IMR-90 (cell line): ENCODE data around the gene GABBR2. TPM values are rescaled to one million over a fixed set of nuclear protein-coding genes. Genes with fewer than 3 reads are reported as not detected.

ENCODE experiments used
- ATAC-seq: fragments of 200-7000 bp; cut with Tn5 transposase; 2 replicates; pipeline ENCODE4 v1.9.1; 2020; ENCODE audit warnings: low read depth, mild to moderate bottlenecking, moderate library complexity
- BruUV-seq: library from RNA; stranded (reverse); fragments of 400-500 nt; replicated peaks from 2 replicates; lab custom pipeline; 2021; lab: Mats Ljungman, UMichigan
- CTCF ChIA-PET: fragments of 300-600 bp; formaldehyde crosslinking; extraction: SDS; loops from one replicate; lab custom pipeline; 2021; ENCODE audit warnings: antibody characterized with exemption; lab: Yijun Ruan, JAX
- POLR2A ChIA-PET: fragments of 300-600 bp; sonication (Branson Sonifier 250); formaldehyde crosslinking; loops from one replicate; lab custom pipeline; 2022; ENCODE audit warnings: antibody characterized with exemption; ENCODE audit not compliant: unreplicated experiment; lab: Charles Lee
- DNase-seq: peaks from one replicate; pipeline ENCODE4 v3.0.0; 2013
- H2AFZ ChIP-seq: replicated peaks from 2 replicates; pipeline ENCODE3; 2013; ENCODE audit warnings: low read length, mild to moderate bottlenecking; ENCODE audit not compliant: poor library complexity
- H2AK5ac ChIP-seq: 2 replicates; pipeline ENCODE4 v1.6.1; 2013; ENCODE audit warnings: low read depth, low read length, inconsistent platforms
- H2AK9ac ChIP-seq: replicated peaks from 2 replicates; pipeline ENCODE3; 2013; ENCODE audit warnings: mild to moderate bottlenecking, low read depth, low read length, moderate library complexity; ENCODE audit not compliant: poor library complexity
- H2BK120ac ChIP-seq: 2 replicates; pipeline ENCODE4 v1.6.1; 2013; ENCODE audit warnings: low read depth, low read length, inconsistent platforms
- H2BK15ac ChIP-seq: 3 replicates; pipeline ENCODE4 v1.6.1; 2013; ENCODE audit warnings: low read depth, low read length, inconsistent platforms
- H2BK20ac ChIP-seq: 2 replicates; pipeline ENCODE4 v1.6.1; 2013; ENCODE audit warnings: low read depth, mild to moderate bottlenecking, inconsistent platforms, low read length, moderate library complexity
- H2BK5ac ChIP-seq: 2 replicates; pipeline ENCODE4 v1.6.1; 2013; ENCODE audit warnings: mild to moderate bottlenecking, low read depth, low read length, inconsistent platforms; ENCODE audit not compliant: poor library complexity, severe bottlenecking
- H3K14ac ChIP-seq: replicated peaks from 2 replicates; pipeline ENCODE4 v1.6.1; 2013; ENCODE audit warnings: low read depth, low read length, inconsistent platforms
- H3K18ac ChIP-seq: 2 replicates; pipeline ENCODE4 v1.6.1; 2013; ENCODE audit warnings: low read depth, low read length, control low read depth
- H3K23ac ChIP-seq: 2 replicates; pipeline ENCODE4 v1.6.1; 2013; ENCODE audit warnings: low read depth, low read length, inconsistent platforms
- H3K27ac ChIP-seq: 2 replicates; pipeline ENCODE4 v1.5.1; 2013; ENCODE audit warnings: mild to moderate bottlenecking, control low read depth, low read length; ENCODE audit not compliant: insufficient read depth
- H3K27me3 ChIP-seq: 2 replicates; pipeline ENCODE4 v1.6.1; 2013; ENCODE audit warnings: low read length; ENCODE audit not compliant: control insufficient read depth, insufficient read depth
- H3K36me3 ChIP-seq: 2 replicates; pipeline ENCODE4 v1.6.1; 2013; ENCODE audit warnings: low read length, mixed read lengths; ENCODE audit not compliant: control insufficient read depth, insufficient read depth
- H3K4ac ChIP-seq: 2 replicates; pipeline ENCODE4 v1.6.1; 2013; ENCODE audit warnings: low read depth, low read length, inconsistent platforms
- H3K4me1 ChIP-seq: 2 replicates; pipeline ENCODE4 v1.6.1; 2013; ENCODE audit warnings: low read length, mixed read lengths; ENCODE audit not compliant: control insufficient read depth, insufficient read depth
- H3K4me2 ChIP-seq: 2 replicates; pipeline ENCODE4 v1.6.1; 2013; ENCODE audit warnings: low read depth, mild to moderate bottlenecking, control low read depth, low read length, moderate library complexity
- H3K4me3 ChIP-seq: 2 replicates; pipeline ENCODE4 v1.5.1; 2013; ENCODE audit warnings: low read depth, mild to moderate bottlenecking, control low read depth, low read length, moderate library complexity; ENCODE audit not compliant: insufficient read depth
- H3K56ac ChIP-seq: 2 replicates; pipeline ENCODE4 v1.6.1; 2013; ENCODE audit warnings: low read length, inconsistent platforms; ENCODE audit not compliant: insufficient read depth; ENCODE audit errors: extremely low read depth
- H3K79me1 ChIP-seq, 2 experiments: 2 replicates each; pipeline ENCODE4 v1.6.1; 2013; ENCODE audit warnings: low read length in 2 of 2, inconsistent platforms in 1 of 2, low read depth in 1 of 2
- H3K9ac ChIP-seq: 2 replicates; pipeline ENCODE4 v1.6.1; 2013; ENCODE audit warnings: low read depth, low read length, control low read depth
- H3K9me1 ChIP-seq: 2 replicates; pipeline ENCODE4 v1.6.1; 2013; ENCODE audit warnings: low read length, inconsistent platforms; ENCODE audit not compliant: insufficient read depth
- H3K9me3 ChIP-seq: 2 replicates; pipeline ENCODE4 v1.6.1; 2013; ENCODE audit warnings: low read length; ENCODE audit not compliant: control insufficient read depth, insufficient read depth
- H4K20me1 ChIP-seq: 2 replicates; pipeline ENCODE4 v1.6.1; 2013; ENCODE audit warnings: low read length, inconsistent platforms; ENCODE audit not compliant: insufficient read depth
- H4K5ac ChIP-seq: 2 replicates; pipeline ENCODE4 v1.6.1; 2013; ENCODE audit warnings: mild to moderate bottlenecking, low read depth, low read length, control low read depth
- H4K8ac ChIP-seq, 2 experiments: 2 replicates each; pipeline ENCODE4 v1.6.1; 2013; ENCODE audit warnings: low read depth in 2 of 2, low read length in 2 of 2, control low read depth in 1 of 2, inconsistent platforms in 1 of 2
- H4K91ac ChIP-seq: 2 replicates; pipeline ENCODE4 v1.6.1; 2013; ENCODE audit warnings: low read depth, low read length, inconsistent platforms; ENCODE audit not compliant: insufficient read depth
- BHLHE40 ChIP-seq: fragments of 150-350 bp; IDR thresholded peaks from 2 replicates; pipeline ENCODE4 v1.6.1; 2016; ENCODE audit warnings: mild to moderate bottlenecking, low read depth, low read length
- CHD1 ChIP-seq: IDR thresholded peaks from 2 replicates; pipeline ENCODE4 v1.6.1; 2012; ENCODE audit warnings: low read depth, low read length, improper control_type of control experiment
- CTCF ChIP-seq: conservative IDR thresholded peaks from 2 replicates; pipeline ENCODE4 v1.5.1; 2012; ENCODE audit warnings: mild to moderate bottlenecking, low read depth, low read length, improper control_type of control experiment
- MAZ ChIP-seq: IDR thresholded peaks from 2 replicates; pipeline ENCODE4 v1.6.1; 2012; ENCODE audit warnings: low read depth, mild to moderate bottlenecking, low read length, improper control_type of control experiment, moderate library complexity, borderline replicate concordance
- MXI1 ChIP-seq: IDR thresholded peaks from 2 replicates; pipeline ENCODE4 v1.6.1; 2012; ENCODE audit warnings: low read depth, mild to moderate bottlenecking, low read length, moderate library complexity, borderline replicate concordance
- NFE2L2 ChIP-seq: fragments of 150-350 bp; IDR thresholded peaks from 2 replicates; pipeline ENCODE4 v1.6.1; 2016; ENCODE audit warnings: low read depth, mild to moderate bottlenecking, low read length
- POLR2A ChIP-seq: IDR thresholded peaks from 2 replicates; pipeline ENCODE4 v1.6.1; 2012; ENCODE audit warnings: mild to moderate bottlenecking, low read depth, low read length
- RAD21 ChIP-seq: IDR thresholded peaks from 2 replicates; pipeline ENCODE4 v1.6.1; 2012; ENCODE audit warnings: low read length, improper control_type of control experiment
- WGBS, 2 experiments: methylation state at CpG; one replicate each; pipeline versions ENCODE4 v1.1.5 to v1.1.7; 2013; ENCODE audit warnings: missing lambda C conversion rate in 2 of 2; ENCODE audit not compliant: insufficient read length in 1 of 2; ENCODE audit errors: extremely low coverage in 2 of 2; 5-methylcytosine and 5-hydroxymethylcytosine counted together
- dilution Hi-C: fragments of 300-500 bp; cut with HindIII; formaldehyde crosslinking; loops from one replicate; pipeline ENCODE4 v1.14.3; 2018; ENCODE audit warnings: low sequenced_read_pairs; ENCODE audit not compliant: unreplicated experiment
- in situ Hi-C: fragments of 300-500 bp; cut with MboI; formaldehyde crosslinking; loops from 3 replicates; pipeline ENCODE4 v1.14.3; 2019; ENCODE audit warnings: low sequenced_read_pairs, inconsistent platforms, mixed read lengths
- intact Hi-C: fragments of 100-400 bp; cut with micrococcal nuclease; formaldehyde crosslinking; loops from 2 replicates; pipeline ENCODE4 v1.10.0; 2022
- polyA plus RNA-seq, 3 experiments: library from polyadenylated mRNA; depleted of rRNA; stranded (reverse); fragments of >200 nt; gene quantifications; 2 replicates each; pipeline ENCODE4 v1.2.3, GENCODE V29; 2012; ENCODE audit warnings: low replicate concordance in 1 of 3
- total RNA-seq: library from RNA; depleted of rRNA; stranded (reverse); fragments of >200 nt; gene quantifications from 2 replicates; pipeline ENCODE4 v1.2.3, GENCODE V29; 2012

Gene GABBR2
- total and polyA plus RNA-seq, 2 of the 4 experiments (the other 2 are of a cell fraction) = 14.2 to 20.3 TPM

- H2AFZ ChIP-seq = no peak overlapping the region
- H3K4me1 ChIP-seq = no peaks in the 10 kb centered on the region; the same call in none of the 2 replicates
- H3K27ac ChIP-seq = no peak overlapping the region
- H3K36me3 ChIP-seq = peaks cover 3% of the 10 kb centered on the region; the same call in 1 of the 2 replicates
- H4K5ac ChIP-seq = no peak overlapping the region
- H3K9me1 ChIP-seq = peaks cover 6% of the 10 kb centered on the region
- H2BK5ac ChIP-seq = no peak overlapping the region
- no peak overlapping the region for H3K4me3 ChIP-seq
- no peak overlapping the region for H3K14ac ChIP-seq
- BruUV-seq = no TSS peak
- H2AK5ac ChIP-seq = no peak overlapping the region
- H4K91ac ChIP-seq = no peak overlapping the region
- intact Hi-C loops = no loop called here
- no peaks in the 10 kb centered on the region for H4K20me1 ChIP-seq
- no peak for TF ChIP-seq BHLHE40
- TF ChIP-seq MXI1 = no peak
- no peak for TF ChIP-seq RAD21
- no peak for TF ChIP-seq POLR2A
- no peak for TF ChIP-seq MAZ
- TF ChIP-seq CTCF = no peak
- TF ChIP-seq CHD1 = no peak
- no peak for TF ChIP-seq NFE2L2
- no peak overlapping the region for H3K4me2 ChIP-seq
- 0 out of 4 replicates have a peak, but pooled peaks cover 0 to 4% of the 10 kb centered on the region in 2 experiments for H3K79me1 ChIP-seq
- H3K56ac ChIP-seq = no peak overlapping the region
- no peak overlapping the region for H2BK120ac ChIP-seq
- H2BK15ac ChIP-seq = no peak overlapping the region
- H4K8ac ChIP-seq = no peak overlapping the region
- WGBS, 2 experiments = 50% methylated on average over 1 of the region's 6 CpGs; no CpG with 5 or more reads in 1 of the 2 experiments
- in situ Hi-C loops = no loop called here
- H2AK9ac ChIP-seq = no peak overlapping the region
- ChIA-PET CTCF (interaction anchor here (0.6 to 1.3 kb wide), 4 partner anchors 27 to 264 kb away, joined by 3 to 4 read pairs (median 3); no protein-coding TSS in a partner anchor), POLR2A (no interaction called here)
- H3K9ac ChIP-seq = no peak overlapping the region
- H3K9me3 ChIP-seq = peaks cover 6% of the 10 kb centered on the region
- no peak overlapping the region for H2BK20ac ChIP-seq
- ATAC-seq = no peak
- H3K23ac ChIP-seq = no peak overlapping the region
- dilution Hi-C loops = no loop called here
- no peak overlapping the region for H3K18ac ChIP-seq
- no peak for DNase-seq
- H3K4ac ChIP-seq = no peak overlapping the region
- H3K27me3 ChIP-seq = no peaks in the 10 kb centered on the region
Measured at GRCh38 chr9:98363644-98364043, 345.1 kb downstream of the GABBR2 start.
